Measurements from ENCODE around the gene AAMDC. TPM values are rescaled to one million over a fixed set of nuclear protein-coding genes. Genes with fewer than 3 reads are reported as not detected.
A peak's percentile ranks its signal among the peaks of the same experiment; 100 is the strongest.
"Not testable (repeated sequence)": the region's sequence is repeated elsewhere in the genome, so short reads cannot be mapped to it uniquely, and the experiment has no call there.

Gene AAMDC
- polyA plus RNA-seq, 3 donors, result 8.9 to 32.9 (median 28.1) TPM

DNA sequence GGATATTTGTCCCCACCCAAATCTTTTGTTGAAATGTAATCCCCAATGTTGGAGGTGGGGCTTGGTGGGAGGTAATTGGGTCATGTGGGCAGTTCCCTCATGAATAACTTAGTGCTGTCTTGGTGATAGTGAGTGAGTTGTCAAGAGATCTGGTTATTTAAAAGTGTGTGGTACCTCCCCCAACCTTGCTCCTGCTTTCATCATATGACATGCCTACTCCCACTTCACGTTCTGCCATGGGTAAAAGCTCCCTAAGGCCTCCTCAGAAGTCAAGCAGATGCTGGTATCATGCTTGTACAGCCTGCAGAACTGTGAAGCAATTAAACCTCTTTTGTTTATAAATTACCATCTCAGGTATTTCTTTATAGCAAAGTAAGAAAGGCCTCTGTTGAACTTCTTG, 30.6 kb downstream of the AAMDC start:
- no peaks in the 10 kb centered on the region for H3K4me1 ChIP-seq (ENCODE audit: control insufficient read depth in 1 of 2, insufficient read depth in 2 of 2, low read length in 2 of 2)
- intact Hi-C loops (cut with micrococcal nuclease), result no loop called here
- no peak overlapping the region for H3K4me3 Mint-ChIP-seq
- H3K27me3 Mint-ChIP-seq (ENCODE audit: low read depth in 3 of 3), result peaks cover 0 to 2% (median 1%) of the 10 kb centered on the region in 3 donors
- no peak overlapping the region for H3K27ac ChIP-seq (ENCODE audit: low read depth in 1 of 2, low read length in 2 of 2)
- H3K4me3 ChIP-seq (replicated peaks in 1 of 3; ENCODE audit: low read depth in 2 of 3, low read length in 3 of 3), result no peak overlapping the region
- H3K4me1 Mint-ChIP-seq, result no peaks in the 10 kb centered on the region
- H3K9me3 ChIP-seq (replicated peaks in 1 of 2; ENCODE audit: control insufficient read depth in 1 of 2, insufficient read depth in 1 of 2, low read length in 2 of 2), result peaks cover 30% of the 10 kb centered on the region in 2 donors
- peaks cover 21 to 40% (median 33%) of the 10 kb centered on the region in 7 donors for H3K9me3 Mint-ChIP-seq
- peaks cover 35 to 61% of the 10 kb centered on the region in 2 donors for H3K36me3 Mint-ChIP-seq
- H3K4me2 ChIP-seq (replicated peaks; ENCODE audit: extremely low read depth, low read length, poor library complexity, severe bottlenecking), result no peak overlapping the region
- H3K27ac Mint-ChIP-seq, result no peak overlapping the region
- H3K36me3 ChIP-seq (replicated peaks in 1 of 2; ENCODE audit: control insufficient read depth in 1 of 2, insufficient read depth in 2 of 2, low read length in 2 of 2), result peaks cover 10 to 26% of the 10 kb centered on the region in 2 donors
- no peak overlapping the region for H3K9ac ChIP-seq (ENCODE audit: insufficient read depth, low read length, poor library complexity, severe bottlenecking)
- TF ChIP-seq, protein P1, sequence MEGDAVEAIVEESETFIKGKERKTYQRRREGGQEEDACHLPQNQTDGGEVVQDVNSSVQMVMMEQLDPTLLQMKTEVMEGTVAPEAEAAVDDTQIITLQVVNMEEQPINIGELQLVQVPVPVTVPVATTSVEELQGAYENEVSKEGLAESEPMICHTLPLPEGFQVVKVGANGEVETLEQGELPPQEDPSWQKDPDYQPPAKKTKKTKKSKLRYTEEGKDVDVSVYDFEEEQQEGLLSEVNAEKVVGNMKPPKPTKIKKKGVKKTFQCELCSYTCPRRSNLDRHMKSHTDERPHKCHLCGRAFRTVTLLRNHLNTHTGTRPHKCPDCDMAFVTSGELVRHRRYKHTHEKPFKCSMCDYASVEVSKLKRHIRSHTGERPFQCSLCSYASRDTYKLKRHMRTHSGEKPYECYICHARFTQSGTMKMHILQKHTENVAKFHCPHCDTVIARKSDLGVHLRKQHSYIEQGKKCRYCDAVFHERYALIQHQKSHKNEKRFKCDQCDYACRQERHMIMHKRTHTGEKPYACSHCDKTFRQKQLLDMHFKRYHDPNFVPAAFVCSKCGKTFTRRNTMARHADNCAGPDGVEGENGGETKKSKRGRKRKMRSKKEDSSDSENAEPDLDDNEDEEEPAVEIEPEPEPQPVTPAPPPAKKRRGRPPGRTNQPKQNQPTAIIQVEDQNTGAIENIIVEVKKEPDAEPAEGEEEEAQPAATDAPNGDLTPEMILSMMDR (IDR thresholded peaks at IDR 0.05), result no peak
- no peak overlapping the region for H2AFZ ChIP-seq (ENCODE audit: insufficient read depth, low read depth, low read length, poor library complexity, severe bottlenecking)
- no peaks in the 10 kb centered on the region for H3K79me2 ChIP-seq (ENCODE audit: insufficient read depth, low read length)
- 100% methylated on average over 1 of the region's 1 CpG for WGBS (ENCODE audit: insufficient coverage)
- no peaks in the 10 kb centered on the region for H3K27me3 ChIP-seq (ENCODE audit: control insufficient read depth in 2 of 2, insufficient read depth in 2 of 2, low read length in 2 of 2)
- DNase-seq, result no peak
- H4K20me1 ChIP-seq (ENCODE audit: insufficient read depth, low read length), result no peaks in the 10 kb centered on the region

DNA sequence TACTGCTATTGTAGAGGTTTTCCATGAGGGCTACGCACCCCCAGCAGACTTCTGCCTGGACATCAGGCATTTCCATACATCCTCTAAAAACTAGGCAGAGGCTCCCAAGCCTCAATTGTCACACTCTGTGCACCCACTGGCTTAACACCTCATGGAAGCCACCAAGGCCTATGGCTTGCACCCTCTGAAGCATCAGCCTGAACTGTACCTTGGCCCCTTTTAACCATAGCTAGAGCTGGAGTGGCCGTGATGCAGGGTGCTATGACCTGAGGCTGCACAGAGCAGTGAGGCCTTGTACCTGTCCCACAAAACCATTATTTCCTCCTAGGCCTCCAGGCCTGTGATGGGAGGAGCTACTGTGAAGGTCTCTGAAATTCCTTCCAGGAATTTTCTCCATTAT, 33.9 kb downstream of the AAMDC start:
- Histone ChIP-seq H3K79me2 (ENCODE audit: insufficient read depth, low read length) (no peaks in the 10 kb centered on the region), H3K4me2 (replicated peaks; ENCODE audit: extremely low read depth, low read length, poor library complexity, severe bottlenecking) (no peak overlapping the region), H3K27me3 (ENCODE audit: control insufficient read depth in 2 of 2, insufficient read depth in 2 of 2, low read length in 2 of 2) (no peaks in the 10 kb centered on the region), H3K36me3 (replicated peaks in 1 of 2; ENCODE audit: control insufficient read depth in 1 of 2, insufficient read depth in 2 of 2, low read length in 2 of 2) (peaks cover 7 to 26% of the 10 kb centered on the region in 2 donors), H2AFZ (ENCODE audit: insufficient read depth, low read depth, low read length, poor library complexity, severe bottlenecking) (no peak overlapping the region), H3K4me1 (ENCODE audit: control insufficient read depth in 1 of 2, insufficient read depth in 2 of 2, low read length in 2 of 2) (no peaks in the 10 kb centered on the region), H3K4me3 (replicated peaks in 1 of 3; ENCODE audit: low read depth in 2 of 3, low read length in 3 of 3) (peak overlapping the region in 1 of 3 experiments; percentile 14), H4K20me1 (ENCODE audit: insufficient read depth, low read length) (no peaks in the 10 kb centered on the region), H3K9ac (ENCODE audit: insufficient read depth, low read length, poor library complexity, severe bottlenecking) (no peak overlapping the region), H3K27ac (ENCODE audit: low read depth in 1 of 2, low read length in 2 of 2) (no peak overlapping the region), H3K9me3 (replicated peaks in 1 of 2; ENCODE audit: control insufficient read depth in 1 of 2, insufficient read depth in 1 of 2, low read length in 2 of 2) (peaks cover 30% of the 10 kb centered on the region in 2 donors)
- Mint-ChIP-seq H3K27me3 (ENCODE audit: low read depth in 3 of 3) (peaks cover 0 to 1% (median 0%) of the 10 kb centered on the region in 3 donors), H3K9me3 (peaks cover 23 to 39% (median 33%) of the 10 kb centered on the region in 7 donors), H3K36me3 (peaks cover 26 to 51% of the 10 kb centered on the region in 2 donors), H3K27ac (no peak overlapping the region), H3K4me1 (no peaks in the 10 kb centered on the region), H3K4me3 (no peak overlapping the region)
- TF ChIP-seq, protein P1 (IDR thresholded peaks at IDR 0.05), result no peak
- no CpG with 5 or more reads among the region's 2 CpGs for WGBS (ENCODE audit: insufficient coverage)
- intact Hi-C loops (cut with micrococcal nuclease), result no loop called here
- no peak for DNase-seq

GRCh38 chr11:77857906-77858457, 37.0 kb downstream of the AAMDC start:
- H3K27me3 ChIP-seq (ENCODE audit: control insufficient read depth in 2 of 2, insufficient read depth in 2 of 2, low read length in 2 of 2); intact Hi-C loops (cut with micrococcal nuclease); H4K20me1 ChIP-seq (ENCODE audit: insufficient read depth, low read length); H3K9ac ChIP-seq (ENCODE audit: insufficient read depth, low read length, poor library complexity, severe bottlenecking); H2AFZ ChIP-seq (ENCODE audit: insufficient read depth, low read depth, low read length, poor library complexity, severe bottlenecking); H3K27me3 Mint-ChIP-seq (ENCODE audit: low read depth in 3 of 3); H3K79me2 ChIP-seq (ENCODE audit: insufficient read depth, low read length); DNase-seq; H3K4me1 ChIP-seq (ENCODE audit: control insufficient read depth in 1 of 2, insufficient read depth in 2 of 2, low read length in 2 of 2); H3K4me2 ChIP-seq (replicated peaks; ENCODE audit: extremely low read depth, low read length, poor library complexity, severe bottlenecking); H3K27ac ChIP-seq (ENCODE audit: low read depth in 1 of 2, low read length in 2 of 2); H3K4me1 Mint-ChIP-seq; H3K27ac Mint-ChIP-seq; H3K4me3 Mint-ChIP-seq; H3K4me3 ChIP-seq (replicated peaks in 1 of 3; ENCODE audit: low read depth in 2 of 3, low read length in 3 of 3): not testable (repeated sequence)
- WGBS (ENCODE audit: insufficient coverage), result 100% methylated on average over 2 of the region's 10 CpGs
- Mint-ChIP-seq H3K9me3 (peaks cover 23 to 35% (median 31%) of the 10 kb centered on the region in 7 donors), H3K36me3 (peaks cover 20 to 42% of the 10 kb centered on the region in 2 donors)
- H3K36me3 ChIP-seq (replicated peaks in 1 of 2; ENCODE audit: control insufficient read depth in 1 of 2, insufficient read depth in 2 of 2, low read length in 2 of 2), result peaks cover 4 to 23% of the 10 kb centered on the region in 2 donors
- peaks cover 28 to 30% of the 10 kb centered on the region in 2 donors for H3K9me3 ChIP-seq (replicated peaks in 1 of 2; ENCODE audit: control insufficient read depth in 1 of 2, insufficient read depth in 1 of 2, low read length in 2 of 2)
